H1 (cell line): ENCODE data around the gene TCF7L1. TPM values are rescaled to one million over a fixed set of nuclear protein-coding genes. Genes with fewer than 3 reads are reported as not detected.

Source experiments
- CTCF ChIA-PET: fragments of 300-600 bp; sonication (Branson Sonifier 250); formaldehyde crosslinking; loops from one replicate; lab custom pipeline; 2021; ENCODE audit not compliant: partially characterized antibody; lab: Charles Lee
- POLR2A ChIA-PET: fragments of 300-600 bp; sonication (Branson Sonifier 250); formaldehyde crosslinking; loops from one replicate; lab custom pipeline; 2021; ENCODE audit warnings: inconsistent platforms; ENCODE audit not compliant: partially characterized antibody; lab: Charles Lee
- DNase-seq, 2 experiments: peaks; one replicate each; pipeline versions ENCODE4 v3.0.0 to v3.0.0-alpha.2; 2010 to 2022; ENCODE audit warnings: low spot score in 2 of 2, low read depth in 1 of 2, mixed read lengths in 1 of 2
- FAIRE-seq: peaks from 2 replicates; lab custom pipeline; 2011; peaks lifted over from hg19 to GRCh38; lab: Jason Lieb, UNC
- H2AFZ ChIP-seq: 2 replicates; pipeline ENCODE4 v1.8.1; 2012; ENCODE audit warnings: low read length, inconsistent platforms
- H2AK5ac ChIP-seq: 2 replicates; pipeline ENCODE4 v1.6.1; 2013; ENCODE audit warnings: low read depth, low read length
- H2BK120ac ChIP-seq: replicated peaks from 2 replicates; pipeline ENCODE3; 2013; ENCODE audit warnings: low read depth, low read length, inconsistent platforms
- H2BK12ac ChIP-seq: 2 replicates; pipeline ENCODE4 v1.6.1; 2013; ENCODE audit warnings: low read depth, low read length
- H2BK15ac ChIP-seq: 2 replicates; pipeline ENCODE4 v1.6.1; 2013; ENCODE audit warnings: low read length
- H2BK20ac ChIP-seq: 2 replicates; pipeline ENCODE4 v1.6.1; 2013; ENCODE audit warnings: low read length
- H2BK5ac ChIP-seq: 2 replicates; pipeline ENCODE4 v1.6.1; 2013; ENCODE audit warnings: low read depth, low read length
- H3K14ac ChIP-seq: 2 replicates; pipeline ENCODE4 v1.6.1; 2013; ENCODE audit warnings: inconsistent platforms; ENCODE audit not compliant: insufficient read length
- H3K18ac ChIP-seq: 2 replicates; pipeline ENCODE4 v1.6.1; 2013; ENCODE audit warnings: low read length; ENCODE audit errors: extremely low read depth
- H3K23ac ChIP-seq: 2 replicates; pipeline ENCODE4 v1.6.1; 2013; ENCODE audit warnings: inconsistent platforms; ENCODE audit not compliant: insufficient read length
- H3K23me2 ChIP-seq: 2 replicates; pipeline ENCODE4 v1.6.1; 2013; ENCODE audit warnings: low read depth, low read length
- H3K27ac ChIP-seq: 2 replicates; pipeline ENCODE4 v1.6.1; 2011; ENCODE audit warnings: low read depth, low read length, inconsistent platforms
- H3K27me3 ChIP-seq, 4 experiments: replicated peaks in 1 of 4; 1 replicate in 1 of 4; 2 replicates in 3 of 4; pipeline versions ENCODE4 v1.6.1 to v1.8.1; 2011 to 2013; ENCODE audit warnings: low read length in 3 of 4, mild to moderate bottlenecking in 3 of 4, inconsistent platforms in 2 of 4, mixed read lengths in 2 of 4, moderate library complexity in 1 of 4; ENCODE audit not compliant: control insufficient read depth in 3 of 4, insufficient read depth in 3 of 4; ENCODE audit errors: extremely low read depth in 1 of 4
- H3K36me3 ChIP-seq, 4 experiments: 2 replicates each; pipeline versions ENCODE4 v1.6.1 to v1.8.1; 2011 to 2013; ENCODE audit warnings: mild to moderate bottlenecking in 4 of 4, low read length in 3 of 4, moderate library complexity in 2 of 4, control low read depth in 1 of 4, inconsistent platforms in 1 of 4; ENCODE audit not compliant: insufficient read depth in 4 of 4, control insufficient read depth in 2 of 4
- H3K4ac ChIP-seq: replicated peaks from 2 replicates; pipeline ENCODE3; 2013; ENCODE audit warnings: low read length, low read depth, mixed read lengths, inconsistent platforms; ENCODE audit not compliant: insufficient read length
- H3K4me1 ChIP-seq, 4 experiments: replicated peaks in 1 of 4; 1 replicate in 1 of 4; 2 replicates in 3 of 4; pipeline versions ENCODE4 v1.6.1 to v1.8.1; 2011 to 2013; ENCODE audit warnings: low read length in 3 of 4, inconsistent platforms in 2 of 4, mixed read lengths in 1 of 4; ENCODE audit not compliant: insufficient read depth in 4 of 4, control insufficient read depth in 3 of 4
- H3K4me2 ChIP-seq, 2 experiments: 2 replicates each; pipeline versions ENCODE4 v1.6.1 to v1.8.1; 2011 to 2013; ENCODE audit warnings: low read depth in 2 of 2, low read length in 2 of 2, control low read depth in 1 of 2, inconsistent platforms in 1 of 2, mild to moderate bottlenecking in 1 of 2; ENCODE audit not compliant: insufficient read depth in 1 of 2
- H3K4me3 ChIP-seq, 4 experiments: fragments of 200-600, 300-600 bp in 1 of 4; sonication (generic), shearing (Covaris generic), sonication (Bioruptor Twin) in 1 of 4; 2 replicates each; pipeline versions ENCODE4 v1.5.1 to v1.8.1; 2011 to 2016; ENCODE audit warnings: low read length in 4 of 4, low read depth in 3 of 4, control low read depth in 2 of 4, inconsistent platforms in 2 of 4, mild to moderate bottlenecking in 2 of 4, mixed read lengths in 1 of 4, moderate library complexity in 1 of 4; ENCODE audit not compliant: insufficient read depth in 2 of 4; ENCODE audit errors: extremely low read depth in 1 of 4
- H3K56ac ChIP-seq: replicated peaks from 2 replicates; pipeline ENCODE3; 2013; ENCODE audit warnings: low read depth, mild to moderate bottlenecking, mixed read lengths, low read length, inconsistent platforms; ENCODE audit not compliant: insufficient read length
- H3K79me1 ChIP-seq: 2 replicates; pipeline ENCODE4 v1.6.1; 2013; ENCODE audit warnings: low read depth, low read length, control low read depth
- H3K79me2 ChIP-seq, 2 experiments: 2 replicates each; pipeline versions ENCODE4 v1.6.1 to v1.8.1; 2012 to 2013; ENCODE audit warnings: low read length in 2 of 2, mild to moderate bottlenecking in 2 of 2, inconsistent platforms in 1 of 2; ENCODE audit not compliant: insufficient read depth in 2 of 2, control insufficient read depth in 1 of 2
- H3K9ac ChIP-seq, 4 experiments: replicated peaks in 1 of 4; 1 replicate in 1 of 4; 2 replicates in 3 of 4; pipeline versions ENCODE4 v1.6.1 to v1.8.1; 2011 to 2013; ENCODE audit warnings: low read depth in 3 of 4, low read length in 3 of 4, control low read depth in 2 of 4, mild to moderate bottlenecking in 2 of 4, moderate library complexity in 2 of 4, inconsistent platforms in 1 of 4; ENCODE audit errors: extremely low read depth in 1 of 4
- H3K9me3 ChIP-seq, 2 experiments: 2 replicates each; pipeline versions ENCODE4 v1.6.1 to v1.8.1; 2012 to 2013; ENCODE audit warnings: mild to moderate bottlenecking in 2 of 2, moderate library complexity in 2 of 2, control low read depth in 1 of 2, inconsistent platforms in 1 of 2, low read depth in 1 of 2, low read length in 1 of 2, mixed read lengths in 1 of 2; ENCODE audit not compliant: insufficient read depth in 2 of 2
- H4K20me1 ChIP-seq, 2 experiments: replicated peaks in 1 of 2; 2 replicates each; pipeline versions ENCODE3 to v1.8.1; 2011 to 2013; ENCODE audit warnings: inconsistent platforms in 2 of 2, low read length in 2 of 2, mild to moderate bottlenecking in 1 of 2; ENCODE audit not compliant: insufficient read depth in 2 of 2, control insufficient read depth in 1 of 2
- H4K5ac ChIP-seq: 2 replicates; pipeline ENCODE4 v1.6.1; 2013; ENCODE audit warnings: low read length, low read depth, mixed read lengths, inconsistent platforms; ENCODE audit not compliant: insufficient read length
- H4K8ac ChIP-seq: 2 replicates; pipeline ENCODE4 v1.8.0; 2013; ENCODE audit warnings: mild to moderate bottlenecking, moderate library complexity, low read length, inconsistent platforms; ENCODE audit not compliant: insufficient read depth; ENCODE audit errors: extremely low read depth
- H4K91ac ChIP-seq: replicated peaks from 2 replicates; pipeline ENCODE3; 2013; ENCODE audit warnings: low read length, mixed read lengths, inconsistent platforms; ENCODE audit not compliant: insufficient read length
- BRCA1 ChIP-seq: IDR thresholded peaks from 2 replicates; pipeline ENCODE4 v1.6.1; 2012; ENCODE audit warnings: low read depth, low read length, improper control_type of control experiment
- EGR1 ChIP-seq: IDR thresholded peaks from 2 replicates; pipeline ENCODE4 v1.6.1; 2011; ENCODE audit warnings: low read depth, low read length, borderline replicate concordance
- EZH2 ChIP-seq: fragments of 200-600 bp; sonication (generic); IDR thresholded peaks from 2 replicates; pipeline ENCODE4 v1.7.1; 2012; ENCODE audit warnings: low read depth, mild to moderate bottlenecking, moderate library complexity, low read length, inconsistent platforms; ENCODE audit not compliant: severe bottlenecking
- FOSL1 ChIP-seq: IDR thresholded peaks from 2 replicates; pipeline ENCODE4 v1.6.1; 2011; ENCODE audit warnings: mild to moderate bottlenecking, low read depth, low read length, moderate library complexity; ENCODE audit not compliant: insufficient read depth
- GTF2F1 ChIP-seq: IDR thresholded peaks from 2 replicates; pipeline ENCODE4 v1.6.1; 2012; ENCODE audit warnings: low read depth, low read length, improper control_type of control experiment, borderline replicate concordance
- RBBP5 ChIP-seq: IDR thresholded peaks from 2 replicates; pipeline ENCODE4 v1.7.1; 2012; ENCODE audit warnings: low read depth, mild to moderate bottlenecking, inconsistent platforms, low read length, moderate library complexity, borderline replicate concordance
- RXRA ChIP-seq: IDR thresholded peaks from 2 replicates; pipeline ENCODE4 v1.6.1; 2011; ENCODE audit warnings: low read depth, mild to moderate bottlenecking, low read length, moderate library complexity; ENCODE audit not compliant: insufficient read depth
- WGBS, 2 experiments: shearing (Covaris generic) in 1 of 2; methylation state at CpG; one replicate each; pipeline versions ENCODE4 v1.1.6 to v1.1.7; 2013 to 2015; ENCODE audit warnings: low lambda C conversion rate in 2 of 2, mixed read lengths in 2 of 2, inconsistent platforms in 1 of 2, low coverage in 1 of 2, missing lambda C conversion rate in 1 of 2; ENCODE audit not compliant: insufficient replicate concordance in 2 of 2, insufficient coverage in 1 of 2, insufficient read length in 1 of 2; ENCODE audit errors: extremely low coverage in 1 of 2, missing lambda C conversion rate in 1 of 2; 5-methylcytosine and 5-hydroxymethylcytosine counted together
- polyA plus RNA-seq, 7 experiments: library from polyadenylated mRNA; depleted of rRNA in 3 of 7; stranded (reverse) in 5 of 7; unstranded in 2 of 7; fragments of >200 nt in 5 of 7; fragments of 200-250 nt in 2 of 7; gene quantifications; 1 replicate in 5 of 7; 2 replicates in 1 of 7; 4 replicates in 1 of 7; pipeline versions ENCODE4 v1.2.1 to v1.2.3, GENCODE V29; 2011 to 2013; ENCODE audit warnings: missing spikeins in 2 of 7, mixed read lengths in 2 of 7
- total RNA-seq: library from RNA; stranded (reverse); fragmentation: NEBNext Ultra II Directional; extraction: Animal tissue kit (Norgen Biotek cat#: 25700); gene quantifications from 2 replicates; pipeline ENCODE4 v1.2.1, GENCODE V29; 2021
- TF ChIP-seq, protein P1 (sequence below): IDR thresholded peaks from 2 replicates; pipeline ENCODE4 v1.6.1; 2012; ENCODE audit warnings: low read length, inconsistent platforms
- TF ChIP-seq, protein P2 (sequence below): IDR thresholded peaks from 2 replicates; pipeline ENCODE4 v1.6.1; 2012; ENCODE audit warnings: inconsistent platforms
- TF ChIP-seq, protein P3 (sequence below): IDR thresholded peaks from 2 replicates; pipeline ENCODE4 v1.6.1; 2011; ENCODE audit warnings: low read length, improper control_type of control experiment

TCF7L1 gene
- total and polyA plus RNA-seq, 2 of the 8 experiments (the other 6 are each of a cell fraction or from before 2014, with no cell fraction given) = 27.5 to 108 TPM

DNA sequence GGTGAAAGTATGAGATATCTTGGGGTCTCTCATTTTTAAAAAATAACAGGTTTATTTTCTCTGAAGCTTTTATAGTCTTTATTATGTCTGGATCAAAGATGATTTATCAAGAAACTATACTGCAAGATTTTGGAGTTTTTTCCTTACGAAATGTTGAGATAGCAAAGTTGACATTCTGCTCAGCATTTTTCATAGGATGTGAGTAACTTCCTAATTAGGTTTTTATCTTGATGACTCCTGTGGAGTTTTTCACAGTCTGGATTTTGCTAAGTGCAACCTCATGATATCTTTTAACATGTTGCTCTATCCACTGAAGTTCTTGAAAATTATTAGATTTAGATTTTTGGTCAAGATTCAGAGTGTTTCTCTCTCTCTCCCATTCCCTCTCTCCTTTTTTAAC is 17.8 kb downstream of the TCF7L1 start:
- Histone ChIP-seq H3K14ac (no peak overlapping the region), H2BK120ac (no peak overlapping the region), H4K8ac (no peak overlapping the region), H3K27me3 (no peaks in the 10 kb centered on the region), H3K9me3 (no peaks in the 10 kb centered on the region), H3K9ac (no peak overlapping the region), H3K4ac (no peak overlapping the region), H2AK5ac (no peak overlapping the region), H2BK15ac (no peak overlapping the region), H2BK20ac (no peak overlapping the region), H2BK5ac (no peak overlapping the region), H3K4me3 (no peak overlapping the region), H3K18ac (no peak overlapping the region), H3K23me2 (no peaks in the 10 kb centered on the region), H3K79me1 (peaks cover 15% of the 10 kb centered on the region), H3K4me2 (no peak overlapping the region), H3K23ac (no peak overlapping the region), H4K20me1 (peaks cover 18% of the 10 kb centered on the region in 2 experiments), H4K5ac (no peak overlapping the region), H4K91ac (no peak overlapping the region), H2AFZ (no peak overlapping the region), H3K56ac (no peak overlapping the region), H2BK12ac (no peak overlapping the region), H3K4me1 (peaks cover 0 to 6% (median 2%) of the 10 kb centered on the region in 4 experiments; a peak in 3 of 7 replicates), H3K27ac (no peak overlapping the region), H3K36me3 (peaks cover 0 to 13% (median 0%) of the 10 kb centered on the region in 4 experiments; a peak in 2 of 8 replicates), H3K79me2 (peaks cover 30 to 96% of the 10 kb centered on the region in 2 experiments)
- FAIRE-seq (no peak), DNase-seq (no peak)
- ChIA-PET POLR2A (interaction anchor here (1.0 to 2.5 kb wide), 4 partner anchors 8 to 122 kb away, joined by 3 to 15 read pairs (median 8); no protein-coding TSS in a partner anchor), CTCF (interaction anchor here (0.9 to 2.4 kb wide), 5 partner anchors 10 to 133 kb away, joined by 3 to 9 read pairs (median 5); no protein-coding TSS in a partner anchor)
- WGBS, 2 experiments = 95% methylated on average over 1 of the region's 1 CpG; no CpG with 5 or more reads in 1 of the 2 experiments
- no peak for TF ChIP-seq EGR1
- no peak for TF ChIP-seq BRCA1
- TF ChIP-seq RBBP5 = no peak
- TF ChIP-seq EZH2 = no peak
- TF ChIP-seq FOSL1 = no peak
- TF ChIP-seq, protein P1, sequence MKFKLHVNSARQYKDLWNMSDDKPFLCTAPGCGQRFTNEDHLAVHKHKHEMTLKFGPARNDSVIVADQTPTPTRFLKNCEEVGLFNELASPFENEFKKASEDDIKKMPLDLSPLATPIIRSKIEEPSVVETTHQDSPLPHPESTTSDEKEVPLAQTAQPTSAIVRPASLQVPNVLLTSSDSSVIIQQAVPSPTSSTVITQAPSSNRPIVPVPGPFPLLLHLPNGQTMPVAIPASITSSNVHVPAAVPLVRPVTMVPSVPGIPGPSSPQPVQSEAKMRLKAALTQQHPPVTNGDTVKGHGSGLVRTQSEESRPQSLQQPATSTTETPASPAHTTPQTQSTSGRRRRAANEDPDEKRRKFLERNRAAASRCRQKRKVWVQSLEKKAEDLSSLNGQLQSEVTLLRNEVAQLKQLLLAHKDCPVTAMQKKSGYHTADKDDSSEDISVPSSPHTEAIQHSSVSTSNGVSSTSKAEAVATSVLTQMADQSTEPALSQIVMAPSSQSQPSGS = no peak
- TF ChIP-seq, protein P2, sequence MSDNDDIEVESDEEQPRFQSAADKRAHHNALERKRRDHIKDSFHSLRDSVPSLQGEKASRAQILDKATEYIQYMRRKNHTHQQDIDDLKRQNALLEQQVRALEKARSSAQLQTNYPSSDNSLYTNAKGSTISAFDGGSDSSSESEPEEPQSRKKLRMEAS = no peak
- TF ChIP-seq, protein P3, sequence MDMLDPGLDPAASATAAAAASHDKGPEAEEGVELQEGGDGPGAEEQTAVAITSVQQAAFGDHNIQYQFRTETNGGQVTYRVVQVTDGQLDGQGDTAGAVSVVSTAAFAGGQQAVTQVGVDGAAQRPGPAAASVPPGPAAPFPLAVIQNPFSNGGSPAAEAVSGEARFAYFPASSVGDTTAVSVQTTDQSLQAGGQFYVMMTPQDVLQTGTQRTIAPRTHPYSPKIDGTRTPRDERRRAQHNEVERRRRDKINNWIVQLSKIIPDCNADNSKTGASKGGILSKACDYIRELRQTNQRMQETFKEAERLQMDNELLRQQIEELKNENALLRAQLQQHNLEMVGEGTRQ = no peak
- no peak for TF ChIP-seq RXRA
- TF ChIP-seq GTF2F1 = no peak
